Stimulated activated CD4-positive, alpha-beta T cell treated with anti-CD3 and anti-CD28 coated beads, Interleukin-1b, Interleukin-23, amount 100 ng/mL, for 24 hours (primary cell): Measurements from ENCODE around the gene HTN1.
"Not testable (repeated sequence)": the region's sequence is repeated elsewhere in the genome, so short reads cannot be mapped to it uniquely, and the experiment has no call there.

ENCODE experiments used
- DNase-seq, 4 experiments: peaks; one replicate each; pipeline ENCODE4 v3.0.0-alpha.2; 2020; ENCODE audit warnings: low read depth in 4 of 4, low spot score in 1 of 4

HTN1 gene

GRCh38 chr4:70050138-70050537 is at the start of gene HTN1:
Gene HTN1, plus strand, starts transcription at chr4:70050438. Its CDS starts 2,639 bp downstream, at chr4:70053077.
- DNase-seq: not testable (repeated sequence)

- no peak for DNase-seq
These were observed 49.5 kb upstream of the HTN1 start for GRCh38 chr4:70000711-70001110.

GRCh38 chr4:70002507-70002906 is 47.7 kb upstream of the HTN1 start:
- no peak for DNase-seq

- no peak for DNase-seq
These were observed 41.5 kb upstream of the HTN1 start for GRCh38 chr4:70008771-70009170.

- not testable (repeated sequence) for DNase-seq
These were observed 31.2 kb upstream of the HTN1 start for GRCh38 chr4:70019006-70019405.

- DNase-seq: no peak
These were observed 27.0 kb upstream of the HTN1 start for GRCh38 chr4:70023218-70023617.

- no peak for DNase-seq
These were observed 23.2 kb upstream of the HTN1 start for GRCh38 chr4:70027011-70027410.

GRCh38 chr4:70028159-70028558 is 22.1 kb upstream of the HTN1 start, which contains the start of gene HTN3:
Gene HTN3, plus strand, starts transcription at chr4:70028459. Its CDS starts 2,282 bp downstream, at chr4:70030741.
- not testable (repeated sequence) for DNase-seq

GRCh38 chr4:70037559-70037958 is 12.7 kb upstream of the HTN1 start:
- not testable (repeated sequence) for DNase-seq

GRCh38 chr4:70039928-70040327 is 10.3 kb upstream of the HTN1 start:
- not testable (repeated sequence) for DNase-seq

GRCh38 chr4:70041652-70042286 is 8.5 kb upstream of the HTN1 start:
- DNase-seq: no peak

- not testable (repeated sequence) for DNase-seq
These were observed 6.3 kb downstream of the HTN1 start for GRCh38 chr4:70056534-70056933.

GRCh38 chr4:70057651-70058050 is 7.4 kb downstream of the HTN1 start:
- no peak for DNase-seq

- DNase-seq: no peak
These were observed 8.9 kb downstream of the HTN1 start for GRCh38 chr4:70059149-70059548.

GRCh38 chr4:70062000-70062399 is 11.8 kb downstream of the HTN1 start:
- DNase-seq: no peak

GRCh38 chr4:70080205-70080604 is 30.0 kb downstream of the HTN1 start:
- no peak for DNase-seq

- DNase-seq: no peak
These were observed 49.0 kb downstream of the HTN1 start for GRCh38 chr4:70099206-70099605.
